Activated CD4-positive, alpha-beta T cell treated with anti-CD3 and anti-CD28 coated beads, Interleukin-2, amount 50 U/mL, for 16 hours (primary cell): ENCODE measurements around the gene SLC25A21.
"Not testable (repeated sequence)": the region's sequence is repeated elsewhere in the genome, so short reads cannot be mapped to it uniquely, and the experiment has no call there.

ENCODE experiments used
- DNase-seq: peaks from one replicate; pipeline ENCODE4 v3.0.0-alpha.2; 2020

Gene SLC25A21

GRCh38 chr14:37083599-37083998 lies 88.8 kb downstream of the SLC25A21 start:
- no peak for DNase-seq

GRCh38 chr14:37082449-37082848 lies 90.0 kb downstream of the SLC25A21 start:
- DNase-seq, result no peak

GRCh38 chr14:37081856-37082255 lies 90.5 kb downstream of the SLC25A21 start:
- no peak for DNase-seq

- no peak for DNase-seq
Observed at GRCh38 chr14:37081218-37081617, 91.2 kb downstream of the SLC25A21 start.

- no peak for DNase-seq
Observed at GRCh38 chr14:37078131-37078530, 94.3 kb downstream of the SLC25A21 start.

- DNase-seq, result not testable (repeated sequence)
Observed at GRCh38 chr14:37074320-37074719, 98.1 kb downstream of the SLC25A21 start.

GRCh38 chr14:37063467-37064240 lies 108.8 kb downstream of the SLC25A21 start:
- DNase-seq, result no peak

GRCh38 chr14:37062191-37062803 lies 110.1 kb downstream of the SLC25A21 start:
- DNase-seq, result no peak

- no peak for DNase-seq
Observed at GRCh38 chr14:37061697-37062096, 110.7 kb downstream of the SLC25A21 start.

GRCh38 chr14:37060496-37061260 lies 111.7 kb downstream of the SLC25A21 start:
- no peak for DNase-seq

- DNase-seq, result no peak
Observed at GRCh38 chr14:37057776-37058175, 114.6 kb downstream of the SLC25A21 start.

GRCh38 chr14:37056473-37056872 lies 115.9 kb downstream of the SLC25A21 start:
- no peak for DNase-seq

- no peak for DNase-seq
Observed at GRCh38 chr14:37054869-37055268, 117.5 kb downstream of the SLC25A21 start.

- DNase-seq, result no peak
Observed at GRCh38 chr14:37054144-37054543, 118.3 kb downstream of the SLC25A21 start.

- DNase-seq, result no peak
Observed at GRCh38 chr14:37051680-37052079, 120.7 kb downstream of the SLC25A21 start.

- no peak for DNase-seq
Observed at GRCh38 chr14:37051153-37051552, 121.3 kb downstream of the SLC25A21 start.

- no peak for DNase-seq
Observed at GRCh38 chr14:37048666-37049071, 123.7 kb downstream of the SLC25A21 start.

GRCh38 chr14:37047996-37048395 lies 124.4 kb downstream of the SLC25A21 start:
- DNase-seq, result no peak

GRCh38 chr14:37047226-37047625 lies 125.2 kb downstream of the SLC25A21 start:
- DNase-seq, result no peak

- no peak for DNase-seq
Observed at GRCh38 chr14:37046815-37047214, 125.6 kb downstream of the SLC25A21 start.

- no peak for DNase-seq
Observed at GRCh38 chr14:37045340-37046061, 126.9 kb downstream of the SLC25A21 start.

- no peak for DNase-seq
Observed at GRCh38 chr14:37037636-37038387, 134.6 kb downstream of the SLC25A21 start.
